PC-3 (cell line): Measurements from ENCODE around the gene GPR179. TPM values are rescaled to one million over a fixed set of nuclear protein-coding genes. Genes with fewer than 3 reads are reported as not detected.
A peak's percentile ranks its signal among the peaks of the same experiment; 100 is the strongest.

Experiments
- ATAC-seq: fragments of 200-7000 bp; cut with Tn5 transposase; 2 replicates; pipeline ENCODE4 v1.9.1; 2020; ENCODE audit warnings: mild to moderate bottlenecking, moderate library complexity
- BruUV-seq: library from RNA; stranded (reverse); fragments of 400-500 nt; replicated peaks from 2 replicates; lab custom pipeline; 2021; lab: Mats Ljungman, UMichigan
- CTCF ChIA-PET: fragments of 300-600 bp; sonication (Branson Sonifier 250); formaldehyde crosslinking; loops from one replicate; lab custom pipeline; 2022; ENCODE audit warnings: antibody characterized with exemption; lab: Charles Lee
- POLR2A ChIA-PET: fragments of 300-600 bp; sonication (Branson Sonifier 250); formaldehyde crosslinking; loops from one replicate; lab custom pipeline; 2022; ENCODE audit warnings: antibody characterized with exemption; ENCODE audit not compliant: unreplicated experiment; lab: Charles Lee
- DNase-seq: peaks from one replicate; pipeline ENCODE4 v3.0.0-alpha.2; 2015
- H2AFZ ChIP-seq: fragments of 300-600 bp; sonication (generic); 2 replicates; pipeline ENCODE4 v1.6.0; 2016; ENCODE audit warnings: antibody characterized with exemption, low read length
- H3F3A ChIP-seq: fragments of 300-600 bp; sonication (generic); one replicate; pipeline ENCODE4 v1.6.0; 2017; ENCODE audit warnings: antibody characterized with exemption, low read length, control low read depth, mild to moderate bottlenecking; ENCODE audit not compliant: unreplicated experiment
- H3K27ac ChIP-seq: fragments of 300-600 bp; sonication (generic); 2 replicates; pipeline ENCODE4 v1.5.1; 2016; ENCODE audit warnings: mild to moderate bottlenecking, low read length
- H3K27me3 ChIP-seq: fragments of 300-600 bp; sonication (generic); 2 replicates; pipeline ENCODE4 v1.6.1; 2016; ENCODE audit warnings: low read length, mixed read lengths
- H3K36me3 ChIP-seq: fragments of 300-600 bp; sonication (generic); 2 replicates; pipeline ENCODE4 v1.6.1; 2016; ENCODE audit warnings: low read depth, mixed run types, low read length, mixed read lengths
- H3K4me1 ChIP-seq: fragments of 300-600 bp; sonication (generic); 2 replicates; pipeline ENCODE4 v1.5.1; 2016; ENCODE audit warnings: low read length; ENCODE audit not compliant: insufficient read depth
- H3K4me2 ChIP-seq: fragments of 300-600 bp; sonication (generic); 2 replicates; pipeline ENCODE4 v1.6.0; 2016; ENCODE audit warnings: low read length
- H3K4me3 ChIP-seq: fragments of 300-600 bp; sonication (generic); 2 replicates; pipeline ENCODE4 v1.5.1; 2016; ENCODE audit warnings: mild to moderate bottlenecking, low read length, mixed read lengths
- H3K79me2 ChIP-seq: fragments of 300-600 bp; sonication (generic); 2 replicates; pipeline ENCODE4 v1.6.1; 2017; ENCODE audit warnings: low read length, mixed read lengths
- H3K9ac ChIP-seq: fragments of 300-600 bp; sonication (generic); 2 replicates; pipeline ENCODE4 v1.6.0; 2016; ENCODE audit warnings: mild to moderate bottlenecking, low read length
- H3K9me2 ChIP-seq: fragments of 300-600 bp; sonication (generic); replicated peaks from 2 replicates; pipeline ENCODE4 v1.6.1; 2016; ENCODE audit warnings: mixed run types, low read length, mixed read lengths
- H3K9me3 ChIP-seq: fragments of 300-600 bp; sonication (generic); 2 replicates; pipeline ENCODE4 v1.6.1; 2016; ENCODE audit warnings: low read length, mixed read lengths
- H4K20me1 ChIP-seq: fragments of 300-600 bp; sonication (generic); 2 replicates; pipeline ENCODE4 v1.6.1; 2016; ENCODE audit warnings: low read length, mixed read lengths
- CTCF ChIP-seq: fragments of 300-600 bp; sonication (generic); conservative IDR thresholded peaks from 2 replicates; pipeline ENCODE4 v1.5.1; 2017; ENCODE audit warnings: antibody characterized with exemption, low read depth, mild to moderate bottlenecking, low read length
- EZH2 ChIP-seq: fragments of 300-600 bp; sonication (generic); IDR thresholded peaks from one replicate; pipeline ENCODE4 v1.6.1; 2017; ENCODE audit warnings: antibody characterized with exemption, mild to moderate bottlenecking, low read length; ENCODE audit not compliant: unreplicated experiment
- EZH2phosphoT487 ChIP-seq: fragments of 300-600 bp; sonication (generic); IDR thresholded peaks from 2 replicates; pipeline ENCODE4 v1.6.1; 2018; ENCODE audit warnings: mild to moderate bottlenecking, antibody characterized with exemption, low read length, borderline replicate concordance
- intact Hi-C: fragments of 100-400 bp; cut with micrococcal nuclease; formaldehyde crosslinking; loops from 2 replicates; pipeline ENCODE4 v1.9.0; 2023
- total RNA-seq: library from RNA; depleted of rRNA; stranded (reverse); fragments of >200 nt; gene quantifications from 2 replicates; pipeline ENCODE4 v1.2.3, GENCODE V29; 2014

The GPR179 gene
- total RNA-seq, 1 experiment from 2014 or later: not detected

- Histone ChIP-seq H3K27ac (no peak overlapping the region), H3K9me2 (no peaks in the 10 kb centered on the region), H3K4me3 (peak overlapping the region; percentile 73), H3F3A (no peaks in the 10 kb centered on the region), H3K4me2 (peak overlapping the region; percentile 91), H2AFZ (peak overlapping the region; percentile 21; the same call in 1 of the 2 replicates), H3K27me3 (no peaks in the 10 kb centered on the region), H3K4me1 (peaks cover 9% of the 10 kb centered on the region; the same call in 1 of the 2 replicates), H3K36me3 (no peaks in the 10 kb centered on the region; the same call in 1 of the 2 replicates), H3K9me3 (no peaks in the 10 kb centered on the region), H3K9ac (peak overlapping the region; percentile 68), H4K20me1 (no peaks in the 10 kb centered on the region), H3K79me2 (peaks cover 41% of the 10 kb centered on the region)
- ATAC-seq (peak; percentile 21), DNase-seq (peak; percentile 6)
- ChIA-PET POLR2A (interaction anchor here (0.6 kb wide), 1 partner anchor 14 kb away, joined by 13 read pairs; no protein-coding TSS in a partner anchor), CTCF (no interaction called here)
- no TSS peak for BruUV-seq
- no peak for TF ChIP-seq EZH2
- TF ChIP-seq CTCF: no peak
- no peak for TF ChIP-seq EZH2phosphoT487
- intact Hi-C loops: no loop called here
Measured at GRCh38 chr17:38352245-38353085, 8.7 kb upstream of the GPR179 start.

GRCh38 chr17:38351412-38352222, 7.9 kb upstream of the GPR179 start, which contains the start of gene SOCS7:
SOCS7 (plus strand) TSS chr17:38351844; CDS start chr17:38352053, 209 bp downstream.
- BruUV-seq: TSS peak; percentile 81
- ATAC-seq (peak; percentile 84), DNase-seq (peak; percentile 81)
- peak within 1 kb of the TSS; percentile 91 for H2AFZ ChIP-seq
- H3K9me3 ChIP-seq: no peaks in the 10 kb centered on the region
- TF ChIP-seq EZH2phosphoT487 (no peak), CTCF (no peak), EZH2 (no peak)
- H3K4me3 ChIP-seq: peak within 1 kb of the TSS; percentile 73
- H3K9me2 ChIP-seq: no peaks in the 10 kb centered on the region
- CTCF ChIA-PET: no interaction called here
- H3K27ac ChIP-seq: peak within 1 kb of the TSS; percentile 37; the same call in 1 of the 2 replicates
- peak within 1 kb of the TSS; percentile 68 for H3K9ac ChIP-seq
- H3K4me1 ChIP-seq: peaks cover 9% of the 10 kb centered on the region; the same call in 1 of the 2 replicates
- POLR2A ChIA-PET: interaction anchor here (0.6 kb wide), 1 partner anchor 15 kb away, joined by 13 read pairs; no protein-coding TSS in a partner anchor
- peaks cover 35% of the 10 kb centered on the region for H3K79me2 ChIP-seq
- H3F3A ChIP-seq: no peaks in the 10 kb centered on the region
- H3K4me2 ChIP-seq: peak within 1 kb of the TSS; percentile 91
- H3K27me3 ChIP-seq: no peaks in the 10 kb centered on the region
- H4K20me1 ChIP-seq: no peaks in the 10 kb centered on the region
- intact Hi-C loops: no loop called here
- H3K36me3 ChIP-seq: no peaks in the 10 kb centered on the region; the same call in 1 of the 2 replicates
